ENCODE measurements around the gene INSYN2B. TPM values are rescaled to one million over a fixed set of nuclear protein-coding genes. Genes with fewer than 3 reads are reported as not detected.

INSYN2B gene
- total and polyA plus RNA-seq, 7 donors: under 0.01 to 0.27 (median 0.10) TPM; not detected in 3

GRCh38 chr5:169978714-169979113 is 1.6 kb downstream of the INSYN2B start:
- Histone ChIP-seq H3K27ac (no peak overlapping the region), H3K4me3 (no peak overlapping the region), H3K36me3 (no peaks in the 10 kb centered on the region), H3K27me3 (peaks cover 0 to 37% (median 0%) of the 10 kb centered on the region in 3 donors), H3K9me3 (no peaks in the 10 kb centered on the region), H3K4me1 (no peaks in the 10 kb centered on the region)
- intact Hi-C loops (cut with DNase I): no loop called here
- TF ChIP-seq, protein P1, sequence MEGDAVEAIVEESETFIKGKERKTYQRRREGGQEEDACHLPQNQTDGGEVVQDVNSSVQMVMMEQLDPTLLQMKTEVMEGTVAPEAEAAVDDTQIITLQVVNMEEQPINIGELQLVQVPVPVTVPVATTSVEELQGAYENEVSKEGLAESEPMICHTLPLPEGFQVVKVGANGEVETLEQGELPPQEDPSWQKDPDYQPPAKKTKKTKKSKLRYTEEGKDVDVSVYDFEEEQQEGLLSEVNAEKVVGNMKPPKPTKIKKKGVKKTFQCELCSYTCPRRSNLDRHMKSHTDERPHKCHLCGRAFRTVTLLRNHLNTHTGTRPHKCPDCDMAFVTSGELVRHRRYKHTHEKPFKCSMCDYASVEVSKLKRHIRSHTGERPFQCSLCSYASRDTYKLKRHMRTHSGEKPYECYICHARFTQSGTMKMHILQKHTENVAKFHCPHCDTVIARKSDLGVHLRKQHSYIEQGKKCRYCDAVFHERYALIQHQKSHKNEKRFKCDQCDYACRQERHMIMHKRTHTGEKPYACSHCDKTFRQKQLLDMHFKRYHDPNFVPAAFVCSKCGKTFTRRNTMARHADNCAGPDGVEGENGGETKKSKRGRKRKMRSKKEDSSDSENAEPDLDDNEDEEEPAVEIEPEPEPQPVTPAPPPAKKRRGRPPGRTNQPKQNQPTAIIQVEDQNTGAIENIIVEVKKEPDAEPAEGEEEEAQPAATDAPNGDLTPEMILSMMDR (IDR thresholded peaks at IDR 0.05): no peak
- no peak for TF ChIP-seq EP300 (IDR thresholded peaks at IDR 0.05)
- no peak for TF ChIP-seq POLR2A (IDR thresholded peaks at IDR 0.05)
- TF ChIP-seq POLR2AphosphoS5 (IDR thresholded peaks at IDR 0.05): no peak
- DNase-seq: no peak
- 60 to 73% methylated on average over 7 of the region's 7 CpGs for WGBS, 2 donors

DNA sequence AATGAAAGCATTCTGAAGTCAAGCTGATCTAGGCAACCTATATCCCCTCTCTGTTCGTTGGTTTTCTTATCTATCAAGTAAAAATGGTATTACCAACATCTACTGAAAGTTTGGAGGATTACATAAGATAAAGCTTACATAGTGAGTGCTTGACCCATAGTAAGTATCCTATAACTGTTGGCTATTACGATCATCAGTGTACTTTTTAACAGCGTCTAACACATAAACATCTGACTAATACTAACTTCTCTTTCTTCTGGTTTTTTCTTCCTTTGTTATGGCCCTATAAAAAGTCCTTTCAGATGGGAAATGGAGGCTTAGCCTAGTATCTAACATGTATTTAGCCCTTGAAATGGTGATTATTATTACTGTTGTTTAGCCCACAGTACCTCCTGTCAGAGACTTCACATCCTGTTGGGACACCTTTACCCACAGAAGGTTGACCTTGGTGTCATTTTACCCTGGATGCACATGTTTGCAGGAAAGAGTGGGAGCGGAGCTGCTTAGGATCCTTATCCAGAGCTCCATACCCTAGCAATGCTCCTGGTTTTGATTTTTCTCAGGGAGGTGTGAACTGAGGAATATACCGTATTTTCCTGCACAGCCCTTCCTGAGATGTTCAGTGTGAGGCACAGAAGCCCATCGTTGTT is 6.0 kb downstream of the INSYN2B start:
- H3K36me3 ChIP-seq: no peaks in the 10 kb centered on the region
- TF ChIP-seq EP300 (IDR thresholded peaks at IDR 0.05) (no peak), POLR2A (IDR thresholded peaks at IDR 0.05) (no peak)
- no peak overlapping the region for H3K27ac ChIP-seq
- H3K4me3 ChIP-seq: no peak overlapping the region
- no peaks in the 10 kb centered on the region for H3K4me1 ChIP-seq
- WGBS, 2 donors: 60 to 67% methylated on average over 6 of the region's 6 CpGs
- no peaks in the 10 kb centered on the region for H3K9me3 ChIP-seq
- intact Hi-C loops (cut with DNase I): no loop called here
- DNase-seq: no peak
- peaks cover 0 to 14% (median 6%) of the 10 kb centered on the region in 3 donors for H3K27me3 ChIP-seq

DNA sequence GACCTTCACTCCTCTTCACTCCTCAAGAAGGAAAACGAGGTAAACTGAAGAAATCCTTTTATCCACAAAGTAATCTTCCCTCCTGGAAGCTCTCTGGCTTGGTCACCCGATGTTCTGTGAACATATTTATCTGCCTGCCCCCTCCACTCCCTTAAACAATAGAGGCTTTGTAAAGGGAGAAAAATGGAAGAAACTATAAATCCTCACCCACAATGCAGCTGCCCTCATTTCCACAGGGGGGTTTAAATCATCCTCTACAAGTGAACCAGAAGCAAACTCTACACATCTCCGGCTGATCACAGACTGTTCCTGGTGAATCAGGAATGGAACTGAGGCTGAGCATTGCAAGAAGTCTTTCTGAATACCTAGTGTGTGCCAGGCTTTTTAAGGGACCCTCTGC is 7.2 kb downstream of the INSYN2B start:
- H3K9me3 ChIP-seq: no peaks in the 10 kb centered on the region
- intact Hi-C loops (cut with DNase I): no loop called here
- H3K27me3 ChIP-seq: peaks cover 0 to 6% (median 6%) of the 10 kb centered on the region in 3 donors
- H3K4me3 ChIP-seq: no peak overlapping the region
- H3K36me3 ChIP-seq: no peaks in the 10 kb centered on the region
- no peaks in the 10 kb centered on the region for H3K4me1 ChIP-seq
- 47 to 82% methylated on average over 3 of the region's 3 CpGs for WGBS, 2 donors
- DNase-seq: no peak
- TF ChIP-seq POLR2A (IDR thresholded peaks at IDR 0.05): no peak
- no peak for TF ChIP-seq EP300 (IDR thresholded peaks at IDR 0.05)
- no peak for TF ChIP-seq POLR2AphosphoS5 (IDR thresholded peaks at IDR 0.05)
- TF ChIP-seq, protein P1 (IDR thresholded peaks at IDR 0.05): no peak
- no peak overlapping the region for H3K27ac ChIP-seq

DNA sequence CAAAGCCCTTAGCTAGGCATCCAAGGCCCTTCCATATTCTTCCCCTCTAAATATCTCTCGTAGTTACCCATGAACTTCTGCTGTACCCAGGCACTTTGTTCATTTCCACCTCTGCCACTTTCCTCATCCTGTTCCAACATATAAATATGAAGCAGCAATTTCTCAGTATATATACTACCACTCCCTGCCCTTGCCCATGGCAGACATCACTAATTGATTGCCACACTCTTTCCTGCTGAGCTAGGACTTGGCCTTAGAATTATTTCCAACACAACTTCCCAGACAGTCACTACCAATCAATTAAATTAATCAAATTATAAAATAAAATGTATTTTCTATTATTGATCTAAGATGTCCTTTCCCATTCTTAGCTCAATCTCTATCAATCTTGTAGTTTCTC is 8.5 kb downstream of the INSYN2B start:
- TF ChIP-seq POLR2AphosphoS5 (IDR thresholded peaks at IDR 0.05) (no peak), EP300 (IDR thresholded peaks at IDR 0.05) (no peak), POLR2A (IDR thresholded peaks at IDR 0.05) (no peak)
- TF ChIP-seq, protein P1 (IDR thresholded peaks at IDR 0.05): no peak
- H3K4me1 ChIP-seq: no peaks in the 10 kb centered on the region
- peaks cover 0 to 6% (median 0%) of the 10 kb centered on the region in 3 donors for H3K27me3 ChIP-seq
- DNase-seq: no peak
- H3K27ac ChIP-seq: no peak overlapping the region
- no peaks in the 10 kb centered on the region for H3K9me3 ChIP-seq
- WGBS, 2 donors: 80 to 86% methylated on average over 1 of the region's 1 CpG
- intact Hi-C loops (cut with DNase I): no loop called here
- H3K36me3 ChIP-seq: no peaks in the 10 kb centered on the region
- H3K4me3 ChIP-seq: no peak overlapping the region

DNA sequence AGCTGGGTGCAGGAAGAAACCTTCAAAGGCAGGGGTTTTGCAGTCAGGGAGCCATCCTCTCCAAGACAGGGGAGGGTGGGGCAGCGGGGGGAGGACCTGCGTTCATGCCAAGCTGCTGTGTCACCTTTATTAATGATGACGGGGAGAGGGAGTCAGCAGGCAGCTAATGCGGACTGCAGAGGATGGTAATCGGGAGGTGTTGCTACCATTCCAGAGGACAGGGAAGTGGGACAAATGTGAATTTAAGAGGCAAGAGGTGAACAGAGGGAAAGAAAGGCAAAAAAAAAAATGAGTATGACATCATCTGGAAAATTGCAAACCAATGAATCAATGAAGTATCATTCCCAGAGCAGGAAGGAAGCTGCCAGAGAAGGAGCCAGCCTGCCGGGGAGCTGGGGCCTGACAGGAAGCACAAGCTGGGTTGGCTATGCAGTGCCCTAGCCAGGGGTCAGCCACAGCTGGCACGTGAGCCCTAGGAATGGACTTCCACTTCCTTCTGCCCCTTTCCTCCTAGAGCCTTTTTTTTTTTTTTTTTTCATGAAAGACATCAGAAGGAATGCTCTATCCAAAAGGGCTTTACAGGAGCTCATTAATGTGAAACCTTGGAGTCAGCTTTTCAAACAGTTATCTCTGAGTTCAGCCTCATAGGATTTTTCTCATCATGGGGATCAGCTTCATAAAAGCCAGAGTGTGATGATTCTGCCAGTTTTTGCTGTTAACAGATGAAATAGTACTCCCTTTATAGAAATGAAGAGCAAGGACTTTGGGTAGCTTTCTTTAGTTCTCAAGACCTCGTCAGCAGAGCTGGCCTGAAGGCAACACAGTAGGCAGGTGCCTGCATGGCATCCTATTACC is 9.2 kb downstream of the INSYN2B start:
- peaks cover 0 to 6% (median 0%) of the 10 kb centered on the region in 3 donors for H3K27me3 ChIP-seq
- H3K27ac ChIP-seq: no peak overlapping the region
- WGBS, 2 donors: 62 to 72% methylated on average over 8 of the region's 8 CpGs
- no peaks in the 10 kb centered on the region for H3K36me3 ChIP-seq
- intact Hi-C loops (cut with DNase I): no loop called here
- H3K9me3 ChIP-seq: no peaks in the 10 kb centered on the region
- no peaks in the 10 kb centered on the region for H3K4me1 ChIP-seq
- TF ChIP-seq, protein P1 (IDR thresholded peaks at IDR 0.05): no peak
- no peak for TF ChIP-seq POLR2A (IDR thresholded peaks at IDR 0.05)
- H3K4me3 ChIP-seq: no peak overlapping the region
- DNase-seq: no peak
